ENCODE results near the gene ITGA2B. TPM values are rescaled to one million over a fixed set of nuclear protein-coding genes. Genes with fewer than 3 reads are reported as not detected.

Gene ITGA2B
- total and polyA plus RNA-seq, 2 donors (not counting 1 experiment from before 2014, with no cell fraction given): 0.10 to 0.66 TPM

GRCh38 chr17:44352828-44353671 lies 36.4 kb downstream of the ITGA2B start:
- no peak for DNase-seq (ENCODE audit: low read depth in 2 of 2)
- Histone ChIP-seq H3K36me3 (ENCODE audit: control insufficient read depth, insufficient read depth, low read length) (peaks cover 18% of the 10 kb centered on the region), H3K4me1 (ENCODE audit: control insufficient read depth, extremely low read depth, insufficient read depth, low read length) (no peaks in the 10 kb centered on the region), H3K9me3 (ENCODE audit: control insufficient read depth, insufficient read depth, low read depth, low read length) (no peaks in the 10 kb centered on the region), H3K4me3 (replicated peaks in 1 of 4; ENCODE audit: control extremely low read depth in 1 of 4, insufficient read depth in 1 of 4, low read depth in 3 of 4, low read length in 4 of 4) (no peak overlapping the region), H3K27me3 (ENCODE audit: control insufficient read depth, insufficient read depth, low read length) (no peaks in the 10 kb centered on the region), H3K4me2 (ENCODE audit: extremely low read depth, insufficient read depth, low read length) (no peak overlapping the region), H4K20me1 (ENCODE audit: control insufficient read depth, extremely low read depth, insufficient read depth, low read length) (no peaks in the 10 kb centered on the region), H3K9ac (ENCODE audit: insufficient read depth, low read length) (peak overlapping the region; percentile 7), H3K27ac (ENCODE audit: insufficient read depth, low read length) (no peak overlapping the region), H3K79me2 (ENCODE audit: control insufficient read depth, insufficient read depth, low read length) (no peaks in the 10 kb centered on the region), H2AFZ (ENCODE audit: low read length) (no peak overlapping the region)
- TF ChIP-seq EZH2 (IDR thresholded peaks at IDR 0.05; ENCODE audit: low read length, missing control alignments) (no peak), CTCF (conservative IDR thresholded peaks at IDR 0.05 in 1 of 2, IDR thresholded peaks at IDR 0.05 in 1 of 2; ENCODE audit: low read depth in 1 of 2, low read length in 2 of 2) (no peak)

GRCh38 chr17:44351961-44352827 lies 37.3 kb downstream of the ITGA2B start:
- Histone ChIP-seq H4K20me1 (ENCODE audit: control insufficient read depth, extremely low read depth, insufficient read depth, low read length) (no peaks in the 10 kb centered on the region), H3K9ac (ENCODE audit: insufficient read depth, low read length) (no peak overlapping the region), H3K27me3 (ENCODE audit: control insufficient read depth, insufficient read depth, low read length) (no peaks in the 10 kb centered on the region), H2AFZ (ENCODE audit: low read length) (no peak overlapping the region), H3K4me1 (ENCODE audit: control insufficient read depth, extremely low read depth, insufficient read depth, low read length) (no peaks in the 10 kb centered on the region), H3K4me3 (replicated peaks in 1 of 4; ENCODE audit: control extremely low read depth in 1 of 4, insufficient read depth in 1 of 4, low read depth in 3 of 4, low read length in 4 of 4) (no peak overlapping the region), H3K79me2 (ENCODE audit: control insufficient read depth, insufficient read depth, low read length) (no peaks in the 10 kb centered on the region), H3K36me3 (ENCODE audit: control insufficient read depth, insufficient read depth, low read length) (peaks cover 18% of the 10 kb centered on the region), H3K4me2 (ENCODE audit: extremely low read depth, insufficient read depth, low read length) (no peak overlapping the region), H3K9me3 (ENCODE audit: control insufficient read depth, insufficient read depth, low read depth, low read length) (no peaks in the 10 kb centered on the region), H3K27ac (ENCODE audit: insufficient read depth, low read length) (no peak overlapping the region)
- TF ChIP-seq CTCF (conservative IDR thresholded peaks at IDR 0.05 in 1 of 2, IDR thresholded peaks at IDR 0.05 in 1 of 2; ENCODE audit: low read depth in 1 of 2, low read length in 2 of 2): no peak
- TF ChIP-seq EZH2 (IDR thresholded peaks at IDR 0.05; ENCODE audit: low read length, missing control alignments): no peak
- no peak for DNase-seq (ENCODE audit: low read depth in 2 of 2)

- no peaks in the 10 kb centered on the region for H3K9me3 ChIP-seq (ENCODE audit: control insufficient read depth, insufficient read depth, low read depth, low read length)
- no peak for DNase-seq (ENCODE audit: low read depth in 2 of 2)
- no peak overlapping the region for H3K4me3 ChIP-seq (replicated peaks in 1 of 4; ENCODE audit: control extremely low read depth in 1 of 4, insufficient read depth in 1 of 4, low read depth in 3 of 4, low read length in 4 of 4)
- H3K4me2 ChIP-seq (ENCODE audit: extremely low read depth, insufficient read depth, low read length): no peak overlapping the region
- TF ChIP-seq EZH2 (IDR thresholded peaks at IDR 0.05; ENCODE audit: low read length, missing control alignments) (no peak), CTCF (conservative IDR thresholded peaks at IDR 0.05 in 1 of 2, IDR thresholded peaks at IDR 0.05 in 1 of 2; ENCODE audit: low read depth in 1 of 2, low read length in 2 of 2) (no peak)
- no peaks in the 10 kb centered on the region for H3K4me1 ChIP-seq (ENCODE audit: control insufficient read depth, extremely low read depth, insufficient read depth, low read length)
- no peaks in the 10 kb centered on the region for H4K20me1 ChIP-seq (ENCODE audit: control insufficient read depth, extremely low read depth, insufficient read depth, low read length)
- H3K27ac ChIP-seq (ENCODE audit: insufficient read depth, low read length): no peak overlapping the region
- no peak overlapping the region for H3K9ac ChIP-seq (ENCODE audit: insufficient read depth, low read length)
- no peaks in the 10 kb centered on the region for H3K27me3 ChIP-seq (ENCODE audit: control insufficient read depth, insufficient read depth, low read length)
- H3K79me2 ChIP-seq (ENCODE audit: control insufficient read depth, insufficient read depth, low read length): no peaks in the 10 kb centered on the region
- peaks cover 18% of the 10 kb centered on the region for H3K36me3 ChIP-seq (ENCODE audit: control insufficient read depth, insufficient read depth, low read length)
- H2AFZ ChIP-seq (ENCODE audit: low read length): no peak overlapping the region
Measured at GRCh38 chr17:44351464-44351863, 38.0 kb downstream of the ITGA2B start.
